HCT116 (cell line): ENCODE data around the gene USP2. TPM values are rescaled to one million over a fixed set of nuclear protein-coding genes. Genes with fewer than 3 reads are reported as not detected.

ENCODE experiments used
- ATAC-seq: fragments of 200-7000 bp; cut with Tn5 transposase; 2 replicates; pipeline ENCODE4 v1.9.1; 2020; ENCODE audit warnings: mild to moderate bottlenecking, moderate library complexity
- BruUV-seq: library from RNA; stranded (reverse); fragments of 400-500 nt; replicated peaks from 2 replicates; lab custom pipeline; 2021; lab: Mats Ljungman, UMichigan
- CTCF ChIA-PET: fragments of 300-600 bp; sonication (Branson Sonifier 250); formaldehyde crosslinking; loops from one replicate; lab custom pipeline; 2021; ENCODE audit warnings: antibody characterized with exemption; lab: Charles Lee
- POLR2A ChIA-PET: fragments of 300-600, 350-600 bp; sonication (Branson Sonifier 250); formaldehyde crosslinking; loops from one replicate; lab custom pipeline; 2021; ENCODE audit warnings: antibody characterized with exemption; lab: Charles Lee
- RAD21 ChIA-PET, 2 experiments: fragments of 300-600 bp; sonication (Branson Sonifier 250); formaldehyde crosslinking; loops; one replicate each; lab custom pipeline; 2023; ENCODE audit warnings: low total read pairs in 2 of 2; ENCODE audit not compliant: uncharacterized antibody in 2 of 2, unreplicated experiment in 2 of 2, low non-redundant PET in 1 of 2; lab: Charles Lee
- DNase-seq: peaks from one replicate; pipeline ENCODE4 v3.0.0-alpha.2; 2010; ENCODE audit warnings: low read depth, low spot score
- H2AFZ ChIP-seq: fragments of 200-600 bp; shearing (Covaris generic), sonication (generic); 2 replicates; pipeline ENCODE4 v1.6.1; 2017; ENCODE audit warnings: low read depth, mixed run types, mixed read lengths, antibody characterized with exemption, low read length; ENCODE audit not compliant: poor library complexity, severe bottlenecking
- H3K27ac ChIP-seq: 2 replicates; pipeline ENCODE4 v1.5.1; 2012; ENCODE audit warnings: low read depth, low read length
- H3K27me3 ChIP-seq: fragments of 200-600 bp; sonication (generic); 2 replicates; pipeline ENCODE4 v1.6.1; 2016; ENCODE audit warnings: mixed run types, low read length, mixed read lengths; ENCODE audit not compliant: insufficient read depth
- H3K36me3 ChIP-seq, 2 experiments: fragments of 200-500 bp in 1 of 2; fragments of 200-600 bp in 1 of 2; sonication (Bioruptor generic) in 1 of 2; sonication (generic) in 1 of 2; 2 replicates each; pipeline versions ENCODE4 v1.5.1 to v1.6.1; 2014 to 2016; ENCODE audit warnings: low read length in 2 of 2, inconsistent platforms in 1 of 2, mixed read lengths in 1 of 2, mixed run types in 1 of 2; ENCODE audit not compliant: insufficient read depth in 2 of 2, control insufficient read depth in 1 of 2
- H3K4me1 ChIP-seq, 2 experiments: fragments of 200-600 bp in 1 of 2; sonication (generic) in 1 of 2; 2 replicates each; pipeline versions ENCODE4 v1.5.1 to v1.6.1; 2012 to 2017; ENCODE audit warnings: low read length in 2 of 2, inconsistent platforms in 1 of 2, mild to moderate bottlenecking in 1 of 2, mixed read lengths in 1 of 2, mixed run types in 1 of 2, moderate library complexity in 1 of 2; ENCODE audit not compliant: insufficient read depth in 2 of 2, control insufficient read depth in 1 of 2
- H3K4me2 ChIP-seq: fragments of 200-600 bp; sonication (generic); 2 replicates; pipeline ENCODE4 v1.6.1; 2017; ENCODE audit warnings: mixed run types, low read length, mixed read lengths
- H3K4me3 ChIP-seq, 2 experiments: fragments of 200-600 bp in 1 of 2; sonication (generic) in 1 of 2; replicated peaks in 1 of 2; 2 replicates each; pipeline ENCODE4 v1.5.1; 2011 to 2016; ENCODE audit warnings: low read length in 2 of 2, control low read depth in 1 of 2, low read depth in 1 of 2, mild to moderate bottlenecking in 1 of 2, mixed read lengths in 1 of 2, mixed run types in 1 of 2
- H3K79me2 ChIP-seq: fragments of 200-600 bp; sonication (generic); 2 replicates; pipeline ENCODE4 v1.6.1; 2017; ENCODE audit warnings: mild to moderate bottlenecking, mixed run types, low read length, moderate library complexity, mixed read lengths; ENCODE audit not compliant: insufficient read depth
- H3K9ac ChIP-seq: fragments of 200-600 bp; sonication (generic); 2 replicates; pipeline ENCODE4 v1.6.1; 2016; ENCODE audit warnings: low read length, mixed read lengths
- H3K9me2 ChIP-seq: fragments of 200-600 bp; sonication (generic), shearing (Covaris generic); 2 replicates; pipeline ENCODE4 v1.6.1; 2017; ENCODE audit warnings: mixed run types, mild to moderate bottlenecking, moderate library complexity; ENCODE audit not compliant: insufficient read depth
- H3K9me3 ChIP-seq, 2 experiments: fragments of 200-500 bp in 1 of 2; fragments of 200-600 bp in 1 of 2; sonication (Bioruptor generic) in 1 of 2; sonication (generic) in 1 of 2; 2 replicates each; pipeline ENCODE4 v1.6.1; 2014 to 2017; ENCODE audit warnings: low read length in 2 of 2, mixed read lengths in 2 of 2, inconsistent platforms in 1 of 2, low read depth in 1 of 2, mild to moderate bottlenecking in 1 of 2, mixed run types in 1 of 2, moderate library complexity in 1 of 2; ENCODE audit not compliant: control insufficient read depth in 1 of 2, insufficient read depth in 1 of 2
- H4K20me1 ChIP-seq: fragments of 200-600 bp; sonication (generic), shearing (Covaris generic); 2 replicates; pipeline ENCODE4 v1.6.1; 2017; ENCODE audit warnings: mixed run types, mild to moderate bottlenecking, moderate library complexity; ENCODE audit not compliant: insufficient read depth
- CBX3 ChIP-seq: IDR thresholded peaks from 2 replicates; pipeline ENCODE4 v1.6.1; 2012; ENCODE audit warnings: low read depth
- ELF1 ChIP-seq: IDR thresholded peaks from 2 replicates; pipeline ENCODE4 v1.6.1; 2012; ENCODE audit warnings: low read depth, borderline replicate concordance
- EZH2 ChIP-seq: fragments of 200-600 bp; sonication (generic); IDR thresholded peaks from 2 replicates; pipeline ENCODE4 v1.6.1; 2017; ENCODE audit warnings: antibody characterized with exemption, mixed run types
- FOSL1 ChIP-seq: IDR thresholded peaks from 2 replicates; pipeline ENCODE4 v1.6.1; 2012; ENCODE audit warnings: low read depth
- JUND ChIP-seq: IDR thresholded peaks from 2 replicates; pipeline ENCODE4 v1.6.1; 2012
- POLR2A ChIP-seq: IDR thresholded peaks from 2 replicates; pipeline ENCODE4 v1.7.0; 2011; ENCODE audit warnings: borderline replicate concordance; ENCODE audit not compliant: insufficient read depth, insufficient read length; ENCODE audit errors: extremely low read depth
- RAD21 ChIP-seq: IDR thresholded peaks from 2 replicates; pipeline ENCODE4 v1.6.1; 2012; ENCODE audit warnings: low read depth, mild to moderate bottlenecking
- REST ChIP-seq: IDR thresholded peaks from 2 replicates; pipeline ENCODE4 v1.6.1; 2012; ENCODE audit warnings: low read depth
- SIN3A ChIP-seq: IDR thresholded peaks from 2 replicates; pipeline ENCODE4 v1.6.1; 2012; ENCODE audit warnings: low read depth
- SRF ChIP-seq: IDR thresholded peaks from 2 replicates; pipeline ENCODE4 v1.6.1; 2012; ENCODE audit warnings: low read depth
- TCF7L2 ChIP-seq: IDR thresholded peaks from 2 replicates; pipeline ENCODE4 v1.7.0; 2011; ENCODE audit warnings: borderline replicate concordance, inconsistent platforms; ENCODE audit not compliant: insufficient read depth, insufficient read length; ENCODE audit errors: extremely low read depth
- ZBTB33 ChIP-seq: IDR thresholded peaks from 2 replicates; pipeline ENCODE4 v1.6.1; 2011; ENCODE audit warnings: mild to moderate bottlenecking, low read length, moderate library complexity; ENCODE audit not compliant: insufficient replicate concordance; ENCODE audit errors: extremely low read depth
- ZFX ChIP-seq: fragments of 450-650 bp; IDR thresholded peaks from 2 replicates; pipeline ENCODE4 v1.6.1; 2017
- ZNF274 ChIP-seq: fragments of 200-500 bp; sonication (Bioruptor generic); IDR thresholded peaks from 2 replicates; pipeline ENCODE4 v1.6.1; 2014; ENCODE audit warnings: mild to moderate bottlenecking, low read depth, low read length, inconsistent platforms
- intact Hi-C: fragments of 100-400 bp; cut with micrococcal nuclease; formaldehyde crosslinking; loops from 2 replicates; pipeline ENCODE4 v1.10.0; 2022
- total RNA-seq: library from RNA; stranded (reverse); gene quantifications from one replicate; pipeline ENCODE4 v1.2.1, GENCODE V29; 2021; ENCODE audit not compliant: unreplicated experiment
- TF ChIP-seq, protein P1 (sequence below): IDR thresholded peaks from 2 replicates; pipeline ENCODE4 v1.6.1; 2012
- TF ChIP-seq, protein P2 (sequence below): IDR thresholded peaks from 2 replicates; pipeline ENCODE4 v1.6.1; 2012

USP2 gene
- total RNA-seq, 1 experiment from 2014 or later = 5.0 TPM

GRCh38 chr11:119419246-119419645, 37.8 kb upstream of the USP2 start:
- Histone ChIP-seq H3K27ac (no peak overlapping the region), H3K9me3 (no peaks in the 10 kb centered on the region), H2AFZ (no peak overlapping the region), H3K79me2 (no peaks in the 10 kb centered on the region), H3K9ac (no peak overlapping the region), H3K4me3 (no peak overlapping the region), H3K27me3 (no peaks in the 10 kb centered on the region), H4K20me1 (no peaks in the 10 kb centered on the region), H3K36me3 (no peaks in the 10 kb centered on the region), H3K4me2 (no peak overlapping the region), H3K4me1 (peaks cover 2 to 11% of the 10 kb centered on the region in 2 experiments; a peak in 3 of 4 replicates), H3K9me2 (no peaks in the 10 kb centered on the region)
- ATAC-seq (no peak), DNase-seq (no peak)
- ChIA-PET RAD21 (no interaction called here), POLR2A (no interaction called here), CTCF (no interaction called here)
- TF ChIP-seq EZH2 = no peak
- no peak for TF ChIP-seq REST
- TF ChIP-seq ZFX = no peak
- TF ChIP-seq JUND = no peak
- TF ChIP-seq SIN3A = no peak
- no peak for TF ChIP-seq ELF1
- no peak for TF ChIP-seq RAD21
- no peak for TF ChIP-seq ZNF274
- TF ChIP-seq CBX3 = no peak
- TF ChIP-seq FOSL1 = no peak
- TF ChIP-seq, protein P1, sequence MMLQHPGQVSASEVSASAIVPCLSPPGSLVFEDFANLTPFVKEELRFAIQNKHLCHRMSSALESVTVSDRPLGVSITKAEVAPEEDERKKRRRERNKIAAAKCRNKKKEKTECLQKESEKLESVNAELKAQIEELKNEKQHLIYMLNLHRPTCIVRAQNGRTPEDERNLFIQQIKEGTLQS = no peak
- TF ChIP-seq ZBTB33 = no peak
- no peak for TF ChIP-seq SRF
- TF ChIP-seq TCF7L2 = no peak
- no peak for TF ChIP-seq POLR2A
- TF ChIP-seq, protein P2, sequence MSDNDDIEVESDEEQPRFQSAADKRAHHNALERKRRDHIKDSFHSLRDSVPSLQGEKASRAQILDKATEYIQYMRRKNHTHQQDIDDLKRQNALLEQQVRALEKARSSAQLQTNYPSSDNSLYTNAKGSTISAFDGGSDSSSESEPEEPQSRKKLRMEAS = no peak
- intact Hi-C loops = no loop called here
- BruUV-seq = no TSS peak
